ENCODE data around the gene IBTK. TPM values are rescaled to one million over a fixed set of nuclear protein-coding genes. Genes with fewer than 3 reads are reported as not detected.
"Not testable (repeated sequence)": the region's sequence is repeated elsewhere in the genome, so short reads cannot be mapped to it uniquely, and the experiment has no call there.

IBTK gene
- total RNA-seq, 1 experiment from 2014 or later: 25.9 TPM

GRCh38 chr6:82138075-82138791 lies 109.3 kb downstream of the IBTK start:
- no peak overlapping the region for H3K4me3 ChIP-seq
- ChIA-PET CTCF (no interaction called here), POLR2A (ENCODE audit: unreplicated experiment) (no interaction called here)

GRCh38 chr6:82131441-82131840 lies 116.1 kb downstream of the IBTK start:
- no peaks in the 10 kb centered on the region for H3K9me2 ChIP-seq (ENCODE audit: insufficient read depth)
- H4K20me1 ChIP-seq (ENCODE audit: insufficient read depth): no peaks in the 10 kb centered on the region
- POLR2A ChIA-PET (ENCODE audit: unreplicated experiment): no interaction called here
- no peak for DNase-seq
- TF ChIP-seq CTCF (conservative IDR thresholded peaks at IDR 0.05) (no peak), EZH2 (IDR thresholded peaks at IDR 0.05; ENCODE audit: low read depth) (no peak)
- H2AFZ ChIP-seq: no peak overlapping the region
- no peak overlapping the region for H3K27ac ChIP-seq
- H3K4me3 ChIP-seq: no peak overlapping the region
- CTCF ChIA-PET: no interaction called here
- intact Hi-C loops (cut with micrococcal nuclease; ENCODE audit: unreplicated experiment): no loop called here
- no peaks in the 10 kb centered on the region for H3K36me3 ChIP-seq (ENCODE audit: low read depth)
- no peaks in the 10 kb centered on the region for H3F3A ChIP-seq (ENCODE audit: insufficient read depth, low read depth)
- H3K79me2 ChIP-seq (ENCODE audit: low read depth): no peaks in the 10 kb centered on the region
- H3K4me2 ChIP-seq: no peak overlapping the region
- no TSS peak for BruUV-seq (replicated peaks)
- H3K27me3 ChIP-seq (ENCODE audit: insufficient read depth, low read depth): no peaks in the 10 kb centered on the region
- H3K9me3 ChIP-seq (ENCODE audit: insufficient read depth, low read depth): no peaks in the 10 kb centered on the region
- no peaks in the 10 kb centered on the region for H3K4me1 ChIP-seq (replicated peaks; ENCODE audit: insufficient read depth)

More at GRCh38 chr6:82138075-82138791, 109.3 kb downstream of the IBTK start:
- Histone ChIP-seq H3K36me3 (ENCODE audit: low read depth) (no peaks in the 10 kb centered on the region), H3K27me3 (ENCODE audit: insufficient read depth, low read depth) (no peaks in the 10 kb centered on the region), H4K20me1 (ENCODE audit: insufficient read depth) (no peaks in the 10 kb centered on the region), H3K4me1 (replicated peaks; ENCODE audit: insufficient read depth) (no peaks in the 10 kb centered on the region), H3K9me2 (ENCODE audit: insufficient read depth) (no peaks in the 10 kb centered on the region), H3K79me2 (ENCODE audit: low read depth) (no peaks in the 10 kb centered on the region), H3K27ac (no peak overlapping the region), H2AFZ (no peak overlapping the region), H3K4me2 (no peak overlapping the region), H3F3A (ENCODE audit: insufficient read depth, low read depth) (no peaks in the 10 kb centered on the region), H3K9me3 (ENCODE audit: insufficient read depth, low read depth) (no peaks in the 10 kb centered on the region)
- no peak for DNase-seq
- intact Hi-C loops (cut with micrococcal nuclease; ENCODE audit: unreplicated experiment): no loop called here
- no TSS peak for BruUV-seq (replicated peaks)
- no peak for TF ChIP-seq EZH2 (IDR thresholded peaks at IDR 0.05; ENCODE audit: low read depth)
- no peak for TF ChIP-seq CTCF (conservative IDR thresholded peaks at IDR 0.05)

GRCh38 chr6:82129797-82130196 lies 117.7 kb downstream of the IBTK start:
- H3F3A ChIP-seq (ENCODE audit: insufficient read depth, low read depth): no peaks in the 10 kb centered on the region
- H3K4me2 ChIP-seq: no peak overlapping the region
- H3K9me3 ChIP-seq (ENCODE audit: insufficient read depth, low read depth): no peaks in the 10 kb centered on the region
- ChIA-PET CTCF (no interaction called here), POLR2A (ENCODE audit: unreplicated experiment) (no interaction called here)
- H3K27me3 ChIP-seq (ENCODE audit: insufficient read depth, low read depth): no peaks in the 10 kb centered on the region
- no peak overlapping the region for H3K27ac ChIP-seq
- H4K20me1 ChIP-seq (ENCODE audit: insufficient read depth): no peaks in the 10 kb centered on the region
- no peaks in the 10 kb centered on the region for H3K9me2 ChIP-seq (ENCODE audit: insufficient read depth)
- intact Hi-C loops (cut with micrococcal nuclease; ENCODE audit: unreplicated experiment): no loop called here
- no peaks in the 10 kb centered on the region for H3K4me1 ChIP-seq (replicated peaks; ENCODE audit: insufficient read depth)
- H3K36me3 ChIP-seq (ENCODE audit: low read depth): no peaks in the 10 kb centered on the region
- no peak overlapping the region for H2AFZ ChIP-seq
- no peak overlapping the region for H3K4me3 ChIP-seq
- no peak for TF ChIP-seq CTCF (conservative IDR thresholded peaks at IDR 0.05)
- TF ChIP-seq EZH2 (IDR thresholded peaks at IDR 0.05; ENCODE audit: low read depth): no peak
- BruUV-seq (replicated peaks): no TSS peak
- no peak for DNase-seq
- no peaks in the 10 kb centered on the region for H3K79me2 ChIP-seq (ENCODE audit: low read depth)

GRCh38 chr6:82128973-82129372 lies 118.6 kb downstream of the IBTK start:
- not testable (repeated sequence) for H3K9me3 ChIP-seq (ENCODE audit: insufficient read depth, low read depth)

More at GRCh38 chr6:82128973-82129372, 118.6 kb downstream of the IBTK start:
- POLR2A ChIA-PET (ENCODE audit: unreplicated experiment); CTCF ChIA-PET; H2AFZ ChIP-seq; H4K20me1 ChIP-seq (ENCODE audit: insufficient read depth); H3F3A ChIP-seq (ENCODE audit: insufficient read depth, low read depth); H3K27me3 ChIP-seq (ENCODE audit: insufficient read depth, low read depth); intact Hi-C loops (cut with micrococcal nuclease; ENCODE audit: unreplicated experiment); H3K4me3 ChIP-seq; H3K4me2 ChIP-seq; H3K27ac ChIP-seq; BruUV-seq (replicated peaks); H3K36me3 ChIP-seq (ENCODE audit: low read depth); DNase-seq; H3K4me1 ChIP-seq (replicated peaks; ENCODE audit: insufficient read depth); H3K9me2 ChIP-seq (ENCODE audit: insufficient read depth); H3K79me2 ChIP-seq (ENCODE audit: low read depth): not testable (repeated sequence)
